Breast epithelium (tissue), 3 donors: ENCODE results near the gene RPRML.

Source experiments
- CTCF ChIP-seq, 3 donors: fragments of 450-650 bp; IDR thresholded peaks; one replicate each; pipeline ENCODE4 v1.5.1; 2016 to 2017; ENCODE audit warnings: antibody characterized with exemption in 3 of 3, mild to moderate bottlenecking in 3 of 3, moderate library complexity in 3 of 3
- POLR2A ChIP-seq: fragments of 450-650 bp; IDR thresholded peaks from one replicate; pipeline ENCODE4 v1.6.1; 2016; ENCODE audit warnings: antibody characterized with exemption, mild to moderate bottlenecking, moderate library complexity

GRCh38 chr17:46977348-46977747 lies 1.7 kb downstream of the RPRML start:
- TF ChIP-seq CTCF (IDR thresholded peaks at IDR 0.05), result no peak
- TF ChIP-seq POLR2A, result no peak
